ENCODE data around the gene JMJD8. TPM values are rescaled to one million over a fixed set of nuclear protein-coding genes. Genes with fewer than 3 reads are reported as not detected.
A peak's percentile ranks its signal among the peaks of the same experiment; 100 is the strongest.

The JMJD8 gene
- total and polyA plus RNA-seq, 8 donors: 24.2 to 229 (median 83.3) TPM

GRCh38 chr16:645852-646678 is 38.1 kb downstream of the JMJD8 start:
- intact Hi-C loops (cut with DNase I; ENCODE audit: low total_unique reads): no loop called here
- Histone ChIP-seq H3K27me3 (no peaks in the 10 kb centered on the region), H3K27ac (peak overlapping the region; percentile 88 to 95 (median 90)), H3K36me3 (no peaks in the 10 kb centered on the region), H3K9me3 (no peaks in the 10 kb centered on the region), H3K4me3 (peak overlapping the region in 1 of 4 donors; percentile 28), H3K4me1 (peaks cover 66 to 92% (median 87%) of the 10 kb centered on the region in 4 donors)
- peak; percentile 83 to 86 for DNase-seq
- TF ChIP-seq CTCF (IDR thresholded peaks at IDR 0.05) (no peak), POLR2A (IDR thresholded peaks at IDR 0.05) (no peak), EP300 (IDR thresholded peaks at IDR 0.05) (no peak)
- WGBS, 5 donors: 38 to 58% (median 55%) methylated on average over 23 to 32 of the region's 32 CpGs

- WGBS, 5 donors: 86 to 93% (median 87%) methylated on average over 12 of the region's 12 CpGs
- Histone ChIP-seq H3K36me3 (no peaks in the 10 kb centered on the region), H3K9me3 (no peaks in the 10 kb centered on the region), H3K4me3 (no peak overlapping the region), H3K27ac (peak overlapping the region; percentile 31 to 95 (median 90)), H3K4me1 (peaks cover 57 to 84% (median 78%) of the 10 kb centered on the region in 4 donors), H3K27me3 (no peaks in the 10 kb centered on the region)
- intact Hi-C loops (cut with DNase I; ENCODE audit: low total_unique reads): no loop called here
- DNase-seq: no peak
- TF ChIP-seq POLR2A (IDR thresholded peaks at IDR 0.05): no peak
- TF ChIP-seq EP300 (IDR thresholded peaks at IDR 0.05): no peak
- TF ChIP-seq POLR2AphosphoS5 (IDR thresholded peaks at IDR 0.05): no peak
- TF ChIP-seq CTCF (IDR thresholded peaks at IDR 0.05): no peak
Observed at GRCh38 chr16:644556-644955, 39.6 kb downstream of the JMJD8 start.

GRCh38 chr16:643050-643368 is 41.1 kb downstream of the JMJD8 start:
- WGBS, 5 donors: 57 to 81% (median 72%) methylated on average over 2 to 13 of the region's 13 CpGs
- intact Hi-C loops (cut with DNase I; ENCODE audit: low total_unique reads): no loop called here

More at GRCh38 chr16:643050-643368, 41.1 kb downstream of the JMJD8 start:
- no peak for TF ChIP-seq EP300 (IDR thresholded peaks at IDR 0.05)
- no peak for TF ChIP-seq POLR2A (IDR thresholded peaks at IDR 0.05)
- no peak for TF ChIP-seq CTCF (IDR thresholded peaks at IDR 0.05)
- no peak for TF ChIP-seq POLR2AphosphoS5 (IDR thresholded peaks at IDR 0.05)
- no peak for DNase-seq
- Histone ChIP-seq H3K4me3 (peak overlapping the region; percentile 65 to 84 (median 74)), H3K9me3 (no peaks in the 10 kb centered on the region), H3K4me1 (peaks cover 44 to 74% (median 66%) of the 10 kb centered on the region in 4 donors), H3K36me3 (no peaks in the 10 kb centered on the region), H3K27me3 (no peaks in the 10 kb centered on the region), H3K27ac (peak overlapping the region; percentile 85 to 96 (median 92))

All from stomach (tissue), 9 donors.